ENCODE data around the gene KIF9.
A peak's percentile ranks its signal among the peaks of the same experiment; 100 is the strongest.
"Not testable (repeated sequence)": the region's sequence is repeated elsewhere in the genome, so short reads cannot be mapped to it uniquely, and the experiment has no call there.

Gene KIF9

DNA sequence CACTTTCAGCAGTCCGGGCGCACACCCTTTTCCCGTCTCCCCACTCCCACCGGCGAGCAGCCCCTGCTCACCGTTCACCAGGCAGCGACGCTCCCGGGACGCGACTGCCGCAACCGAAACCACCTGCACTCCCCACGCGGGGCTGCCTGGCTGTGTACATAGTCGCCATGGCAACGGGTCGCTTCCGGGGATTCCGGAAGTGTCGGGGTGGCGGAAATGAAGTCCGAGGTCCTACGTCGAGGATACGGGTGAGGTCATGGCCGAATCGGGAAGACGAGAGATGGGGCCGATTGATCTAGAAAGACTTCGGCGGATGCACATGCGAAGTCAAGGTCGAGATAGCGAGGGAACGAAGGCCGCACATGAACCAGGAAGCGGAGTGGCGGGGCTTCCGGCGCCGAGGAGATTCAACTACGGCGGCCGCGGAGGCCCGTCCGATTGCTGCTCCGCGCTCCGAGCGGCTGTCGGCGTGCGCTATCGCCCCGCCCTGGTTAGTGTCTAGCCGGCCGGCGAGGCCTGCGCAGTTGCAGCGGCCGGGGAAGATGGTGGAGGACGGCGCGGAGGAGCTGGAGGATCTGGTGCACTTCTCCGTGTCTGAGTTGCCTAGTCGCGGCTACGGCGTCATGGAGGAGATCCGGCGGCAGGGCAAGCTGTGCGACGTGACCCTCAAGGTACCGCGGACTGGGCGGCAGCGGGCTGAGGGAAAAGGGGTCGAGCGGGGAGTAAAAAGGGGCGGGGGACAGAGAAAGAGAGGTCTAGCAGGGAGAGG is at the start of gene KIF9, which contains the start of gene KLHL18:
TSS of gene KIF9 (minus strand) at position 376 of the 769 bp plus-strand sequence. CDS start 5,425 bp downstream, outside the sequence.
TSS of gene KLHL18 (plus strand) at position 521 of the 769 bp plus-strand sequence. CDS start at position 543, 22 bp downstream.
- DNase-seq, result peak; percentile 86 to 97

- peak; percentile 30 to 70 for DNase-seq
Measured at GRCh38 chr3:47324278-47324865, 41.8 kb upstream of the KIF9 start.

DNA sequence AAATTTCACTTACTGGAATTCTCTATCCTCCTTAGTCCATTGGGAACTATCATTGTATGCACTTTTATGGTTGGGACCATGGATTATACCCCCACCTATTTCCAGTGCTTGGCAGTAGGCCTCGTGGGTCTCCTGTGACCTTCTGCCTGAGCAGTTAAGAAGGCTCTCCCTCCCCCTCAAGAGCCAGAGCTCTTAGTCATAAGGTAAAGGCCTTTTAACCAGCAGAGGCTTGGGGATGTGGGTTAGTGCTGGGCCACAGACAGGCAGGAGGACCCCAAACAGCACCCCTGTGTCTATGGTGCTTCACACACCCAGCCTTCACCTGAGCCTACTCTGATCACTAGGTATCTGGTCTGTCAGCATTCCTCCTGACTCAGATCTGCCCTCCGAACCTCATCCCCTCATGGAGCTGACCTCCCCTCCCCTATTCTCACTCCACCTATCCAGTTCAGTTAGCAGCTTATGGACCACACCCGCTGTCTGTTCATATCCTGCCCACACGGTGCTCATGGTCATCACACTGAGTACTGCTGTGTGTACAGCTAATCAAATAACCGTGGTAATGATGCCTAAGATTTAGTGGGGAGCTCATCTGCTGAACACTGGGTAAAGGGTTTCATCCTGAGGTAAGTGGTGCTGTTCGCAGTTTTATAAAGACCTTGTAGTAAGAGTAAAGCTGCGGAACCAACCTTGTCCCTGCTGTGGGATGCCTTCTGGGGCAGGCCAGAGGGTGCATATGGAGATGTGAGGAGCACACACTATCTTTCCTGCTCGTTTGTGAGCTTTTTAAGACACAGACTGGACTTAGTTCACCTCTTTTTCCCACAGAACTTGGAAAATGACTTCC is 41.1 kb upstream of the KIF9 start:
- DNase-seq, result no peak

DNA sequence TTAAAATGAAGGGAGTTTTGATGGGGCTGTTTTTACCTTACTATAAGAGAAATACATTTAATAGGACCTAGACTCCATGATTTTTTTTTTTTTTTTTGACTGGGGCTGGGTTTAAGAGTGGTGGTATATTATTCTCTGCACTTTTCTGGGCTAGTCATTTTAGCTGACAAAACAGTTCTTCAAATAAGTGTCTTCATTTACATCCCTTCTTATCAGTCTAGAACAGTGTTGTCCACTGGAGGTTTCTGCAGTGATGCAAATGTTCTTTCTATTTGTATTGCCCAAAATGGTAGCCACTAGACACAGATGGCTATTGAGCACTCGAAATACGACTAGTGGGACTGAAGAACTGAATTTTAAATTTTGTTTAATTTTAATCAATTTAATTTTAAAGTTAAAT is 37.4 kb upstream of the KIF9 start:
- no peak for DNase-seq

GRCh38 chr3:47318916-47319315 is 36.3 kb upstream of the KIF9 start:
- DNase-seq, result no peak

DNA sequence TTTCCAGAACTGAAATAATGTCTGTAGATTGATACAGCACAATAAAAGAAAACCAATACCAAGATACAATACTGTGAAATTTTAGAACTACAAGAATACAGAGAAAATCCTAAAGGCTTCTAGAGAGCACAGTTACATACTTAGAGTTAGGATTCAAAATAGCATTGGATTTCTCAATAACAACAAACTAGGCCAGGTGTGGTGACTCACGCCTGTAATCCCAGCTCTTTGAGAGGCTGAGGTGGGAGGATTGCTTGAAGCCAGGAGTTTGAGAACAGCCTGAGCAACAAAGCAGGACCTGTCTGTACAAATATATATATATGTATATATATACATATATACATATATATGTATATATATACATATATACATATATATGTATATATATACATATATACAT is 33.6 kb upstream of the KIF9 start:
- not testable (repeated sequence) for DNase-seq

DNA sequence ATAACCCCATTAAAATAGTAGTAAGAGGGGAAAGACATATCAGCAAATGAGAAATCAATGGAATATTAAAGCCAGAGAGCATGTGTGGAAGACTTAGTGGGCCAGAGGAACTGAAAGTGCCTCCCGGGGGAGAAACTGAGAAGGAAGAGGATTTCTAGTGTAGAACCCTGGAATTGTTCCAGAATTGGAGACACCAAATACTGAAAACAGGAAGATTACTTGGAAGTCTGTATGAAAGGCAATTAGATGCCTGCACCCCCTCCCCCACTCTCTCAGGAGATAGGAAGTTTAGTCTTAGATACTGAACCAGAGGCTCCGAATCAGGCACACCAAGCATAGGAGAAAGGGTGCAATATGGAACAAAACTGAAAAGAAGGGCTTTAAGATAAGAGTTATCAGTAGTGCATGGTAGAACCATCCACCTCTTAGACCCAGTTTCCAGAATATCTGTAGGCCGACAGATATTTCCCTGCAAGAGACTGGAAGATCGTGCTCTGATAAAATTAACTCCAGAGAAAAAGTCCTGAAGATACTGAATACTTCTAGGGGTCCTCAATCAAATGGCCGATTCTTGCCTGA is 32.6 kb upstream of the KIF9 start:
- DNase-seq, result no peak

GRCh38 chr3:47314056-47314764 is 31.6 kb upstream of the KIF9 start:
- no peak for DNase-seq

DNA sequence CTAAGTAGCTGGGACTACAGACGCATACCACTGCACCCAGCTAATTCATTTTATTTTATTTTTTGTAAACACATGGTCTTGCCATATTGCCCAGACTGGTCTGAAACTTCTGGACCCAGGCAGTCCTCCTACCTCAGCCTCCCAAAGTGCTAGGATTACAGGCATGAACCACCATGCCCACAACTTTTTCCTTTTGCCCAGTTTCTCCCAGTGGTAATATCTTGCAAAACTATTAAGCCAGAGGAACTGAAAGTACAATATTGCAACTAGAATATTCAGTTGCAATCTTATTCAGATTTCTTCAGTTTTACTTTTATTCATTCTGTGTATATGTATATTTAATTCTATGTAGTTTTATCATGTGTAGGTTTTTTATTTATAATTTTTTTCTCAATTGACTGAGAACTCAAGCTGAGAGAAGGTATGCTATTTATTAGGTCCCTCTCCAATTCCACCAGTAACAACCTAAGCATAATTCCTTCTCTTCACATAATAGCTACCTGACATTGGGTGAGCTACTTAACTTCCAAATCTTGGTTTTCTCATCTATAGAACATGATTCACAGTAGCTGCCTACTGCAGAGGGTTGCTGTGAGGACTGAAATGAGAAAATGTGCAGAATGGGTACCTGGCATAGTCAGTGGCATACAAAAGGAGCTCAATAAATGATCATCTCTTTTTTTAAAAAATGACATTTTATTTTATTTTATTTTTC is 30.9 kb upstream of the KIF9 start:
- DNase-seq, result no peak

DNA sequence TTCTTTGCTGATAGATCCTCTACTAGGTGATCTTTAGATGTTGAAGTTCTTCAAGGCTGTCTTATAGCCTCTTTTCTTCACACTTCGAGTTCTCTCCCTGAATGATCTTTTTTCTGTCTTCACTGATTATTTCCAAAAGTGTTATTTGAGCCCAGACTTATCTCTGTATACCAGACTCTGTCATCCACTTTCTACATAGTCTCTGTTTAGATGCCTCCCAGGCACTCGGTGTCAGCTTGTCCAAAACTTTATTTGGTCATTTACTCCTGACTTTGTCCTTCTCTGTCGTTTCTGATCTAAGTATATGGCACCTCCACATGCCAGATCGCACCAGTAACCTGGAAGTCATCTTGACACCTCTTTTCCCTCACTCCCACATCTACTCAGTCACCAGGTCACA is 27.8 kb upstream of the KIF9 start:
- no peak for DNase-seq

GRCh38 chr3:47309231-47309630 is 26.6 kb upstream of the KIF9 start:
- DNase-seq, result not testable (repeated sequence)

- no peak for DNase-seq
Measured at GRCh38 chr3:47306022-47306421, 23.4 kb upstream of the KIF9 start.

GRCh38 chr3:47301456-47301855 is 18.9 kb upstream of the KIF9 start:
- DNase-seq, result no peak

GRCh38 chr3:47299381-47300318 is 17.1 kb upstream of the KIF9 start:
- no peak for DNase-seq

DNA sequence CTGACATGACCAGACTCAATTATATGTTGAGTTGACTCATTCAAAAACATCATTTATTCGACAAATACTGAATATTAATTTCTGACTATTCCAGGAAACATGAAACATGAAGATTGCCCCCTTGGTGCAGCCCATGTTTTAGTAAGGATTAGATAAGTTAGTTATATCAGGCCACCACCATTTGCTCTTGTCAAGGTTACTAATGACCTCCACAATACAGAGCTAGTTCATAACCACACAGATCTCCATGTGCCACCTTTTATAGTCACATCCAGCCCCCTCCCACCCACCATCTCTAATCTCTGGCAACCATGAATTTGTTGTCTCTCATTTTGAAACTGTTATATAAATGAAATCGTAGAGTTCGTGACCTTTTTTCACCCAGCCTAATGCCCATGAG is 15.8 kb upstream of the KIF9 start:
- no peak for DNase-seq

DNA sequence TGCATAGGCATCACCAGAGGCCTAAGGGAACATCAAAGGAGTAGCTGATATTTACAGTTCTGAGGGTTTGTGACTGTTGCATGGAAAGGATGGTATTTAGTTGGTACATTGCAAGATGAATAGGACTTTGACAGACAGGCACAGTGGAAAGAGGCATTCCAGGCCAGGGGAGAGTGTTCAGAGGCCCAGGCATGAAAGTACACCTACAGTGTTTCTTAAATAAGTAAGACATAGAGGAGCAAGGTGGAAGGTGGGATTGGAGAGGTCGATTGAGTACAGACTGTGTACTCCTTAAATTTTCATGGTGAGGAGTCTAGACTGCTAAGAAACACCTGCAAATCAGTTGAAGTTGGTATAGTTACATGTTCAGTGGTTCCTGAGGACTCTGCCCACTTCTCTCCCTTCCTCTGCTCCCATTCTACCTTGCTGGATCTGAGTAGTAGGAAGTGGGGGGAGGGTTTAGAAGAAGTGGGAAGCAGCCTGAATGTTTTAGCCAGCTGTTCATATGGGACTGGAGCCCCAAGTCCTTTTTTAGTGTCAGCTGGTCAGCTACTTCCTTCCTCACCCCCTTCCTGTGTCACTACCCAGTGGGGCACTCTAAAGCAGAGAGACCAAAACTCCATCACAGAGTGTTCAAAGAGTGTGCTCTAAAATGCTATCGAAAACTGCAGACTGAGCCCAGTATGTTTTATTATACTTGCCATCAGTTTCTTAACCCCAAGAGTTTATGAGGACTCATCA is 14.1 kb upstream of the KIF9 start:
- no peak for DNase-seq

DNA sequence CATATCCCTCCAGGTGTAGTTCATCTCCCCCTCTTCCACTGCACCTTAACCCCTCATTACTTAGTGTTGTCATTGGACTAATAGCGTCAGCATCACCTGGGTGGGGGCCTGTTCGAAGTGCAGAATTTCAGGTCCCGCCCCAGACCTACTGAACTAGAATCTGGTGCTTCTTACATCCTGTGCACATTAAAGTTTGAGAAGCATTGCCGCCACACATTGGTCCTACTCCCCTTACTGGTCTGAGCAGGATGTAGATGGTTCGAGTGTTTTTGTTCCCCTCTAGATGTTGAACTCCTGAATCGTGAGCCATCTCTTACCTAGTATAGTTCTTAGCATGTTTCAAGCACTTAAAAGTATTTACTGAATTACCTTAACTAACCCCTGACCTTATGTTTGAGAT is 13.4 kb upstream of the KIF9 start:
- no peak for DNase-seq

- no peak for DNase-seq
Measured at GRCh38 chr3:47295322-47295721, 12.7 kb upstream of the KIF9 start.

DNA sequence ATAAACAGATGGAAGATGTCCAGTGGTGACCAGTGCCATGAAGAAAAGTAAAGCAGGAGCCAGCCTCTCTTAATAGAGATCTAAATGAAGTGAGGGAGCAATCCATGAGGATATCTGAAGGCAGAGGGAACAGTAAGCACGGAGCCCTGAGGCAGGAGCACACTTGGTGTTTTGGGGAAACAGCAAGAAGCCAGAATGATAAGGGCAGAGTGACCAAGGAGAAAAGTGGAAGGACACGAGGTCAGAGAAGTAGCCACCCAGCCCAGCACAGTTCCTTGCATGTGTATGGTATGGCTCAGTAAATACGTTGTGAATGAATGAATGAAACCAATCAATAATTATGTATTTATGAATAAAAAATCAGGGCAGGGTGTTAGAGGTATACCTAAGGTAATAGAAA is 11.8 kb upstream of the KIF9 start:
- no peak for DNase-seq

GRCh38 chr3:47293822-47294221 is 11.2 kb upstream of the KIF9 start:
- no peak for DNase-seq

Measured in NCI-H526 (cell line).